Upper lobe of left lung (tissue), 6 donors: ENCODE results near the gene TXN2. TPM values are rescaled to one million over a fixed set of nuclear protein-coding genes. Genes with fewer than 3 reads are reported as not detected.

ENCODE experiments used
- ATAC-seq, 2 donors: fragments of 200-7000 bp; cut with Tn5 transposase; one replicate each; pipeline ENCODE4 v1.9.1; 2022; ENCODE audit warnings: mild to moderate bottlenecking in 2 of 2, moderate library complexity in 2 of 2; ENCODE audit not compliant: low FRiP score in 2 of 2
- DNase-seq, 2 donors: peaks; one replicate each; pipeline ENCODE4 v3.0.0-alpha.2; 2019 to 2020
- H3K27ac ChIP-seq, 4 donors: fragments of 200-600 bp; sonication (generic); one replicate each; pipeline ENCODE4 v1.5.1; 2016 to 2019
- H3K27me3 ChIP-seq, 4 donors: fragments of 200-600 bp; sonication (generic); one replicate each; pipeline ENCODE4 v1.5.1; 2017 to 2019
- H3K36me3 ChIP-seq, 4 donors: fragments of 200-600 bp; sonication (generic); one replicate each; pipeline ENCODE4 v1.5.1; 2016 to 2019
- H3K4me1 ChIP-seq, 4 donors: fragments of 200-600 bp; sonication (generic); one replicate each; pipeline ENCODE4 v1.5.1; 2018 to 2019
- H3K4me3 ChIP-seq, 4 donors: fragments of 200-600 bp; sonication (generic); one replicate each; pipeline ENCODE4 v1.5.1; 2017 to 2019; ENCODE audit warnings: mild to moderate bottlenecking in 2 of 4, moderate library complexity in 1 of 4
- H3K9me3 ChIP-seq, 4 donors: fragments of 200-600 bp; sonication (generic); one replicate each; pipeline ENCODE4 v1.5.1; 2018 to 2019
- EP300 ChIP-seq, 4 donors: sonication (generic); formaldehyde crosslinking; IDR thresholded peaks; one replicate each; pipeline ENCODE4 v1.5.1; 2017; ENCODE audit warnings: antibody characterized with exemption in 4 of 4, control low read depth in 2 of 4
- POLR2A ChIP-seq, 4 donors: fragments of 450-650 bp; IDR thresholded peaks; one replicate each; pipeline ENCODE4 v1.5.1; 2016 to 2017; ENCODE audit warnings: antibody characterized with exemption in 4 of 4, mild to moderate bottlenecking in 2 of 4
- POLR2AphosphoS5 ChIP-seq, 2 donors: sonication (generic); formaldehyde crosslinking; IDR thresholded peaks; one replicate each; pipeline ENCODE4 v1.5.1; 2017; ENCODE audit warnings: antibody characterized with exemption in 2 of 2
- WGBS, 2 donors: methylation state at CpG; one replicate each; pipeline ENCODE4 v1.1.5; 2017 to 2018; 5-methylcytosine and 5-hydroxymethylcytosine counted together
- total RNA-seq, 6 donors: library from RNA; depleted of rRNA in 4 of 6; stranded (reverse); fragments of >200 nt in 4 of 6; gene quantifications; one replicate each; pipeline versions ENCODE4 v1.1.0 to v1.2.1, GENCODE V29; 2016 to 2021
- TF ChIP-seq, protein P1 (sequence below), 6 experiments: fragments of 450-650 bp in 4 of 6; fragments of 200-600 bp in 2 of 6; sonication (generic) in 2 of 6; IDR thresholded peaks; one replicate each; pipeline ENCODE4 v1.5.1; 2016 to 2019; ENCODE audit warnings: antibody characterized with exemption in 6 of 6
- donor health status: DM: no; HTN: no; CAD: no; lungs with moderate emphysema.
- donor health status: DM: no; HTN: yes; CAD: no; lungs with severe emphysema.

TXN2 gene, protein sequence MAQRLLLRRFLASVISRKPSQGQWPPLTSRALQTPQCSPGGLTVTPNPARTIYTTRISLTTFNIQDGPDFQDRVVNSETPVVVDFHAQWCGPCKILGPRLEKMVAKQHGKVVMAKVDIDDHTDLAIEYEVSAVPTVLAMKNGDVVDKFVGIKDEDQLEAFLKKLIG
- 10 to 100 TPM; 30.4 to 69.5 (median 53.6) TPM for total RNA-seq

DNA sequence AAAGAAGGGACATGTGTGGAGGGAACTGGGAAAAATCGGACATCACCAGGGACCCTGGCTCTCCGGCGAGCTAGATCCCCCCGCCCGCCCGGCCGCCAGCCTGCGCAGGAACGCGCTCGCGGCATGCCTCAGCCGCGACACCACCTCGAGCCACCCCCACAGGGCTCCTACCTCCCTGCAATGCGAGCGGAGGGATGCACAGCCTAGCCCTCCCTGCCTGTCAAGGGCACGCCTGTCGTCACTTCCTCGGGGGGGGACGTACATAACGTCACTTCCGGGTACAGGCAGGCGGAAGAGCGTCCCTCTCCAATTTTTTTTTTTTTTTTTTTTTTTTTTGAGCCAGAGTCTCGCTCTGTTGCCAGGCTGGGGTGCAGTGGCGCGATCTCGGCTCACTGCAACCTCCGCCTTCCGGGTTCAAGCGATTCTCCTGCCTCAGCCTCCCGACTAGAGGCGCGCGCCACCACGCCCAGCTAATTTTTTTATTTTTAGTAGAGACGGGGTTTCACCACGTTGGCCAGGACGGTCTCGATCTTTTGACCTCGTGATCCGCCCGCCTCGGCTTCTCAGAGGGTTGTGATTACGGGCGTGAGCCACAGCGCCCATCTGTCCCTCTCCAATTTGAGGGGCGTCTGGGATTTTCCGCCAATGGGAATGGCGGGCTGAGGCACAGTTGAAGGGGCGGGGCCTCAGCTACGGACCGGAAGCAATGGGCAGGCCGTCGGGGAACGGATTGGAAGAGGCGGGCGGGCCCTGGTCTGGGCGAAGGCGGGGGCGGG is at the start of gene TXN2:
Gene TXN2 (minus strand): TSS at position 248 of the 776 bp plus-strand sequence. CDS start 803 bp downstream, outside the sequence.
- peak within 1 kb of the TSS; percentile 96 to 98 (median 98) for H3K27ac ChIP-seq
- DNase-seq (peak; percentile 95 to 97), ATAC-seq (peak; percentile 97 to 98)
- peaks cover 14 to 22% (median 14%) of the 10 kb centered on the region in 4 donors for H3K4me1 ChIP-seq
- WGBS, 2 donors = 0 to 2% methylated on average over 53 to 61 of the region's 62 CpGs
- H3K9me3 ChIP-seq = no peaks in the 10 kb centered on the region
- no peaks in the 10 kb centered on the region for H3K27me3 ChIP-seq
- TF ChIP-seq EP300 (IDR thresholded peaks at IDR 0.05) (peak in 1 of 4 donors; percentile 16), POLR2A (IDR thresholded peaks at IDR 0.05) (peak; percentile 70 to 82 (median 75)), POLR2AphosphoS5 (IDR thresholded peaks at IDR 0.05) (peak; percentile 90 to 96)
- TF ChIP-seq, protein P1, sequence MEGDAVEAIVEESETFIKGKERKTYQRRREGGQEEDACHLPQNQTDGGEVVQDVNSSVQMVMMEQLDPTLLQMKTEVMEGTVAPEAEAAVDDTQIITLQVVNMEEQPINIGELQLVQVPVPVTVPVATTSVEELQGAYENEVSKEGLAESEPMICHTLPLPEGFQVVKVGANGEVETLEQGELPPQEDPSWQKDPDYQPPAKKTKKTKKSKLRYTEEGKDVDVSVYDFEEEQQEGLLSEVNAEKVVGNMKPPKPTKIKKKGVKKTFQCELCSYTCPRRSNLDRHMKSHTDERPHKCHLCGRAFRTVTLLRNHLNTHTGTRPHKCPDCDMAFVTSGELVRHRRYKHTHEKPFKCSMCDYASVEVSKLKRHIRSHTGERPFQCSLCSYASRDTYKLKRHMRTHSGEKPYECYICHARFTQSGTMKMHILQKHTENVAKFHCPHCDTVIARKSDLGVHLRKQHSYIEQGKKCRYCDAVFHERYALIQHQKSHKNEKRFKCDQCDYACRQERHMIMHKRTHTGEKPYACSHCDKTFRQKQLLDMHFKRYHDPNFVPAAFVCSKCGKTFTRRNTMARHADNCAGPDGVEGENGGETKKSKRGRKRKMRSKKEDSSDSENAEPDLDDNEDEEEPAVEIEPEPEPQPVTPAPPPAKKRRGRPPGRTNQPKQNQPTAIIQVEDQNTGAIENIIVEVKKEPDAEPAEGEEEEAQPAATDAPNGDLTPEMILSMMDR (IDR thresholded peaks at IDR 0.05) = peak in 1 of 6 experiments; percentile 19
- H3K4me3 ChIP-seq = peak within 1 kb of the TSS; percentile 66 to 85 (median 74)
- peaks cover 4 to 30% (median 22%) of the 10 kb centered on the region in 4 donors for H3K36me3 ChIP-seq

DNA sequence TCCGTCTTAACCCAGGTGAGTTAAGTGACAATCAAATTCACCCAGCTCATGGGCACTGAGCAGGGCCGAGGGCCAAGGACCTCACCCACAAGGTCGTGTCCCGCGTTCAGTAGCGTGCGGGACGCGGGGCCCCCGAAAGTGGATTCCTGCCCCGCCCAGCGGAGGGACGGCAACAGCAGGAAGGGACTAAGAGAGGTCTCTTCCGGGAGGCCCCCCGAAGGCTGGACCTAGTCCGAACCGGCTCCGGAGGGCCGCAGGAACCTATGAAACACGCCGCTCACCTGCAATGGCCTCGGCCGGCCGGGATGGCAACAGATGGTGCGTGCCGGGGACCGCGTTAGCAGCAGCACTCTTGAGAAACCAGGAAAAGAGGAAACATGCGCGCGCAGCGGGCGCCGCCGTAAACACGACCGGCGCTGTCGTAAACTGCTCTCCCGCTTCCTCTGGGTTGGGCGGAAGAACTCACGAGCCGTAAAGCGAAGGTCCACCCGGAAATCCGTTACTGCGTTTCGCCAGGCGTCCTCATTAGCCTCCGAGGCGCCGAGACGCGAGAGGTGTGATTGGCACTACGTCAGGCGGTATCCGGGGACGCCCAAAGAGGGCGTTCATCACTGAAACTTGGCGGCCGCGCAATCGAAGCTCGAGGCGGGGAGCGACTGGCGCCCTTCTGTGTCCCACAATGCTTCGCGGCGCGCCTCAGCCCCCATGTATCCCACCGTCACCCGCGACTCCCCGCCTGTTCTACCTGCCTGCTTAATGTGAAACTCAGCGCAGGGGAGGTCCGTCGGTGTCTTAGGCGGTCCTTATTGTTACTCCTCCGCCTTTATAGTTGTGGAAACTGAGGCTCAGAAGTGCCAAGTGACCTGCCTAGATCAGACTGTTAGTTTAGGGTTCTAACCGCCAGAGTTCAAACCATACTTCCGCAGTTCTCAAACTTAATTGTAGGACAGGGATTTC is 47.6 kb upstream of the TXN2 start, which contains the start of gene EIF3D:
Gene EIF3D (minus strand): TSS at position 372 of the 957 bp plus-strand sequence. CDS start 3,045 bp downstream, outside the sequence.
- H3K36me3 ChIP-seq = peaks cover 19 to 31% (median 24%) of the 10 kb centered on the region in 4 donors
- H3K4me1 ChIP-seq = peaks cover 13 to 24% (median 18%) of the 10 kb centered on the region in 4 donors
- ATAC-seq (peak; percentile 98), DNase-seq (peak; percentile 99 to 100)
- WGBS, 2 donors = 0% methylated on average over 23 to 71 of the region's 82 CpGs
- TF ChIP-seq POLR2AphosphoS5 (IDR thresholded peaks at IDR 0.05) (peak; percentile 94 to 98), EP300 (IDR thresholded peaks at IDR 0.05) (peak in 2 of 4 donors; percentile 27 to 41), POLR2A (IDR thresholded peaks at IDR 0.05) (peak in 3 of 4 donors; percentile 53 to 81 (median 78))
- TF ChIP-seq, protein P1 (IDR thresholded peaks at IDR 0.05) = peak in 3 of 6 experiments; percentile 19 to 27 (median 22)
- H3K4me3 ChIP-seq = peak within 1 kb of the TSS; percentile 76 to 99 (median 82)
- H3K27me3 ChIP-seq = no peaks in the 10 kb centered on the region
- no peaks in the 10 kb centered on the region for H3K9me3 ChIP-seq
- H3K27ac ChIP-seq = peak within 1 kb of the TSS; percentile 85 to 96 (median 93)

DNA sequence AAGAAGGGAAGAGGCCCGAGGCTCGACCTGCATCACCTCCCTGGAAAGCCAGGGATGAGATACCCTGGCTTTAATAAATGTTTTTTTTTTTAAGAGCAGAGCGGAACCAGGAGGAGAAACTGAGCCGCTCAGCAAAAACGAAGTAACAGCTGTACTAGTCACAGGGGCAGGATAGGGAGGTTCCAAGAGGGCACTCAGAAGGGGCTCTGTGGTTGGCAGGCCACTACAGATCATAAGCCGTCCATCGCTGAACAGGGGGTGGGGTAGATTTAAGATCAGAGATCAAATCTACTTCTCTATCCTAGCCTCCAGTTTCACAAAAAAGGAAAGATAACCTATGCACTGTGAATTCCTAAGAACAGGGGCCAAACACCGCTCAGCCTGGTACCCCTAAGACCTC is 46.9 kb upstream of the TXN2 start:
- DNase-seq = no peak
- H3K4me1 ChIP-seq = peaks cover 13 to 24% (median 18%) of the 10 kb centered on the region in 4 donors
- peaks cover 26 to 39% (median 31%) of the 10 kb centered on the region in 4 donors for H3K36me3 ChIP-seq
- peak overlapping the region; percentile 76 to 99 (median 82) for H3K4me3 ChIP-seq
- peak overlapping the region; percentile 85 to 96 (median 93) for H3K27ac ChIP-seq
- WGBS, 2 donors = 8 to 20% methylated on average over 7 to 8 of the region's 8 CpGs
- H3K27me3 ChIP-seq = no peaks in the 10 kb centered on the region
- TF ChIP-seq POLR2A (IDR thresholded peaks at IDR 0.05) = no peak
- TF ChIP-seq, protein P1 (IDR thresholded peaks at IDR 0.05) = no peak
- TF ChIP-seq POLR2AphosphoS5 (IDR thresholded peaks at IDR 0.05) = no peak
- TF ChIP-seq EP300 (IDR thresholded peaks at IDR 0.05) = no peak
- H3K9me3 ChIP-seq = no peaks in the 10 kb centered on the region
- peak in 1 of 2 donors; percentile 33 for ATAC-seq

DNA sequence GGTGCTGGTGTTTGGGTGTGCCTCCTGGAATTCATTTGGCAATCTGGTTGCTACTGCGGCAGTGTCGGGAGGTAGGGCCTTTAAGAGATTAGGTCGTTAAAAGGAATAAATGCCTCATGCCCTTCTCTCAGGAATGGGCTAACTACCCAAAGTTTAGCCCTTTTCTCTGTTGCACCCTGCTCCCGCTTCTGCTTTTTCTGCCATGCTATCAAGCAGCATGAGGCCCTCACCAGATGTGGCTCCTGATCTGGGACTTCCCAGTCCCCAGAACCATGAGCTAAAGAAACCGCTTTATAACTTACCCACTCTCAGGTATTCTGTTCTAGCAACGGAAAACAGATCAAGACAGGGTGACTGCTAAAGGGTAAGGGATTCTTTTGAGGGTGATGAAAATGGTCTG is 41.2 kb upstream of the TXN2 start:
- no peak for DNase-seq
- peaks cover 65 to 95% (median 86%) of the 10 kb centered on the region in 4 donors for H3K36me3 ChIP-seq
- H3K27me3 ChIP-seq = no peaks in the 10 kb centered on the region
- TF ChIP-seq POLR2AphosphoS5 (IDR thresholded peaks at IDR 0.05) = no peak
- no peak for TF ChIP-seq POLR2A (IDR thresholded peaks at IDR 0.05)
- no peak for TF ChIP-seq EP300 (IDR thresholded peaks at IDR 0.05)
- TF ChIP-seq, protein P1 (IDR thresholded peaks at IDR 0.05) = no peak
- no peaks in the 10 kb centered on the region for H3K9me3 ChIP-seq
- H3K4me3 ChIP-seq = no peak overlapping the region
- ATAC-seq = no peak
- H3K4me1 ChIP-seq = peaks cover 4 to 10% (median 6%) of the 10 kb centered on the region in 4 donors
- H3K27ac ChIP-seq = no peak overlapping the region
- 92 to 94% methylated on average over 6 of the region's 6 CpGs for WGBS, 2 donors
